WTC11 (cell line): ENCODE data around the gene TRPM4. TPM values are rescaled to one million over a fixed set of nuclear protein-coding genes. Genes with fewer than 3 reads are reported as not detected.
"Not testable (repeated sequence)": the region's sequence is repeated elsewhere in the genome, so short reads cannot be mapped to it uniquely, and the experiment has no call there.

ENCODE experiments used
- ATAC-seq: fragments of 200-7000 bp; cut with Tn5 transposase; 2 replicates; pipeline ENCODE4 v1.10.0; 2021; ENCODE audit warnings: mild to moderate bottlenecking, moderate library complexity
- CTCF ChIA-PET: fragments of 300-600 bp; sonication (Branson Sonifier 250); formaldehyde crosslinking; loops from one replicate; lab custom pipeline; 2021; ENCODE audit warnings: antibody characterized with exemption; lab: Charles Lee
- POLR2A ChIA-PET: fragments of 350-600 bp; sonication (Branson Sonifier 250); formaldehyde crosslinking; loops from one replicate; lab custom pipeline; 2021; ENCODE audit warnings: antibody characterized with exemption; lab: Charles Lee
- DNase-seq: peaks from one replicate; pipeline ENCODE4 v3.0.0; 2021; ENCODE audit warnings: low spot score
- H3K27ac Mint-ChIP-seq: 2 replicates; pipeline ENCODE4 v1.8.0; 2021; ENCODE audit warnings: mixed read lengths
- H3K27me3 Mint-ChIP-seq: 2 replicates; pipeline ENCODE4 v1.8.0; 2021; ENCODE audit warnings: low read depth, mild to moderate bottlenecking, moderate library complexity, mixed read lengths
- H3K36me3 Mint-ChIP-seq: 2 replicates; pipeline ENCODE4 v1.8.0; 2021; ENCODE audit warnings: mixed read lengths
- H3K4me1 Mint-ChIP-seq: 2 replicates; pipeline ENCODE4 v1.8.0; 2022; ENCODE audit warnings: mixed read lengths
- H3K4me3 Mint-ChIP-seq: 2 replicates; pipeline ENCODE4 v1.8.0; 2021; ENCODE audit warnings: mild to moderate bottlenecking, moderate library complexity, mixed read lengths
- H3K9me3 Mint-ChIP-seq: 2 replicates; pipeline ENCODE4 v1.8.0; 2021; ENCODE audit warnings: mixed read lengths
- ATF1 ChIP-seq: sonication (generic); formaldehyde crosslinking; IDR thresholded peaks from 2 replicates; pipeline ENCODE4 v1.8.1; 2023; ENCODE audit warnings: mild to moderate bottlenecking, moderate library complexity, missing genetic modification reagents
- ATF6 ChIP-seq: sonication (generic); formaldehyde crosslinking; IDR thresholded peaks from 2 replicates; pipeline ENCODE4 v1.8.1; 2023; ENCODE audit warnings: mild to moderate bottlenecking, missing genetic modification reagents
- EMX1 ChIP-seq: fragments of 250-450 bp; sonication (Bioruptor Pico); IDR thresholded peaks from 2 replicates; pipeline ENCODE4 v1.8.0; 2021; ENCODE audit warnings: mild to moderate bottlenecking
- ESRRA ChIP-seq: sonication (generic); formaldehyde crosslinking; IDR thresholded peaks from 2 replicates; pipeline ENCODE4 v1.8.1; 2022; ENCODE audit warnings: mild to moderate bottlenecking, missing genetic modification reagents, borderline replicate concordance
- ETV6 ChIP-seq: sonication (generic); formaldehyde crosslinking; IDR thresholded peaks from 2 replicates; pipeline ENCODE4 v1.8.1; 2022; ENCODE audit warnings: mild to moderate bottlenecking, missing genetic modification reagents
- FOXJ3 ChIP-seq: sonication (generic); formaldehyde crosslinking; IDR thresholded peaks from 2 replicates; pipeline ENCODE4 v1.9.0; 2021; ENCODE audit warnings: missing genetic modification reagents, mild to moderate bottlenecking, borderline replicate concordance
- GTF2I ChIP-seq: fragments of 250-450 bp; sonication (Bioruptor Pico); conservative IDR thresholded peaks from 2 replicates; pipeline ENCODE4 v1.4.0; 2021; ENCODE audit warnings: mild to moderate bottlenecking
- HMGXB4 ChIP-seq: sonication (generic); formaldehyde crosslinking; IDR thresholded peaks from 2 replicates; pipeline ENCODE4 v1.8.1; 2023; ENCODE audit warnings: mild to moderate bottlenecking, moderate library complexity, missing genetic modification reagents
- IRF2 ChIP-seq: sonication (generic); formaldehyde crosslinking; IDR thresholded peaks from 2 replicates; pipeline ENCODE4 v1.8.0; 2022; ENCODE audit warnings: low read depth, missing genetic modification reagents, borderline replicate concordance
- JUN ChIP-seq: sonication (generic); formaldehyde crosslinking; IDR thresholded peaks from 2 replicates; pipeline ENCODE4 v1.8.0; 2023; ENCODE audit warnings: mild to moderate bottlenecking, missing genetic modification reagents
- MLX ChIP-seq: sonication (generic); formaldehyde crosslinking; IDR thresholded peaks from 2 replicates; pipeline ENCODE4 v1.8.1; 2023; ENCODE audit warnings: mild to moderate bottlenecking, missing genetic modification reagents, moderate library complexity
- MXD4 ChIP-seq: fragments of 250-450 bp; sonication (Bioruptor Pico); IDR thresholded peaks from 2 replicates; pipeline ENCODE4 v1.8.0; 2021; ENCODE audit warnings: mild to moderate bottlenecking, moderate library complexity, borderline replicate concordance
- NFYB ChIP-seq: sonication (generic); formaldehyde crosslinking; conservative IDR thresholded peaks from 2 replicates; pipeline ENCODE4 v1.8.0; 2022; ENCODE audit warnings: low read depth, missing genetic modification reagents
- OVOL2 ChIP-seq: fragments of 250-450 bp; sonication (Bioruptor Pico); IDR thresholded peaks from 2 replicates; pipeline ENCODE4 v1.9.0; 2021; ENCODE audit warnings: mild to moderate bottlenecking, borderline replicate concordance
- PRRX2 ChIP-seq: fragments of 250-450 bp; sonication (Bioruptor Pico); IDR thresholded peaks from 2 replicates; pipeline ENCODE4 v1.8.0; 2021; ENCODE audit warnings: mild to moderate bottlenecking
- RELA ChIP-seq: sonication (generic); formaldehyde crosslinking; IDR thresholded peaks from 2 replicates; pipeline ENCODE4 v1.8.1; 2022; ENCODE audit warnings: missing genetic modification reagents, mild to moderate bottlenecking, borderline replicate concordance
- RORB ChIP-seq: fragments of 250-450 bp; sonication (Bioruptor Pico); IDR thresholded peaks from 2 replicates; pipeline ENCODE4 v1.9.0; 2021; ENCODE audit warnings: mild to moderate bottlenecking
- SMAD3 ChIP-seq: sonication (generic); formaldehyde crosslinking; IDR thresholded peaks from 2 replicates; pipeline ENCODE4 v1.8.0; 2022; ENCODE audit warnings: missing genetic modification reagents, mild to moderate bottlenecking, borderline replicate concordance
- USF1 ChIP-seq: sonication (generic); formaldehyde crosslinking; IDR thresholded peaks from 2 replicates; pipeline ENCODE4 v1.8.0; 2022; ENCODE audit warnings: mild to moderate bottlenecking, missing genetic modification reagents
- ZNF281 ChIP-seq: sonication (generic); formaldehyde crosslinking; IDR thresholded peaks from 2 replicates; pipeline ENCODE4 v1.8.0; 2023; ENCODE audit warnings: mild to moderate bottlenecking, missing genetic modification reagents
- ZNF396 ChIP-seq: fragments of 250-450 bp; sonication (Bioruptor Pico); IDR thresholded peaks from 2 replicates; pipeline ENCODE4 v1.8.0; 2021; ENCODE audit warnings: mild to moderate bottlenecking, moderate library complexity, borderline replicate concordance
- total RNA-seq: library from RNA; stranded (reverse); gene quantifications from 3 replicates; pipeline ENCODE4 v1.2.3, GENCODE V29; 2021
- TF ChIP-seq, protein P1 (sequence below): sonication (generic); formaldehyde crosslinking; IDR thresholded peaks from 2 replicates; pipeline ENCODE4 v1.8.0; 2022; ENCODE audit warnings: mild to moderate bottlenecking, missing genetic modification reagents

TRPM4 gene
- total RNA-seq, 1 experiment from 2014 or later: 15.5 TPM

- Mint-ChIP-seq H3K9me3 (no peaks in the 10 kb centered on the region), H3K27ac (no peak overlapping the region), H3K27me3 (peaks cover 68% of the 10 kb centered on the region), H3K4me1 (peaks cover 21% of the 10 kb centered on the region), H3K36me3 (no peaks in the 10 kb centered on the region), H3K4me3 (peak overlapping the region; percentile 39; the same call in 1 of the 2 replicates)
- TF ChIP-seq RORB (no peak), MXD4 (CRISPR knock-in tag) (no peak), ZNF281 (CRISPR knock-in tag) (no peak), OVOL2 (no peak), NFYB (CRISPR knock-in tag) (no peak), HMGXB4 (CRISPR knock-in tag) (no peak), JUN (CRISPR knock-in tag) (no peak), ETV6 (CRISPR knock-in tag) (no peak), ZNF396 (no peak), PRRX2 (CRISPR knock-in tag) (no peak), RELA (CRISPR knock-in tag) (no peak), ESRRA (no peak), MLX (CRISPR knock-in tag) (no peak)
- ATAC-seq (no peak), DNase-seq (no peak)
- CTCF ChIA-PET: interaction anchor here (1.8 to 2.1 kb wide), 2 partner anchors 12 to 72 kb away, joined by 10 to 17 read pairs; partner anchors contain the start of gene LIN7B
- POLR2A ChIA-PET: no interaction called here
Observed at GRCh38 chr19:49126575-49126974, 31.0 kb upstream of the TRPM4 start.

GRCh38 chr19:49127225-49127624 is 30.4 kb upstream of the TRPM4 start:
- not testable (repeated sequence) for DNase-seq, H3K27ac Mint-ChIP-seq, H3K36me3 Mint-ChIP-seq, H3K9me3 Mint-ChIP-seq, ATAC-seq
- POLR2A ChIA-PET: interaction anchor here (1.3 to 1.5 kb wide), 2 partner anchors 19 to 22 kb away, joined by 5 read pairs; no protein-coding TSS in a partner anchor
- peaks cover 67% of the 10 kb centered on the region for H3K27me3 Mint-ChIP-seq
- H3K4me3 Mint-ChIP-seq: peak overlapping the region; percentile 39; the same call in 1 of the 2 replicates
- H3K4me1 Mint-ChIP-seq: peaks cover 21% of the 10 kb centered on the region
- CTCF ChIA-PET: interaction anchor here (0.6 to 9.7 kb wide), 24 partner anchors 9 to 463 kb away, joined by 3 to 118 read pairs (median 7); partner anchors contain the start of gene LIN7B

DNA sequence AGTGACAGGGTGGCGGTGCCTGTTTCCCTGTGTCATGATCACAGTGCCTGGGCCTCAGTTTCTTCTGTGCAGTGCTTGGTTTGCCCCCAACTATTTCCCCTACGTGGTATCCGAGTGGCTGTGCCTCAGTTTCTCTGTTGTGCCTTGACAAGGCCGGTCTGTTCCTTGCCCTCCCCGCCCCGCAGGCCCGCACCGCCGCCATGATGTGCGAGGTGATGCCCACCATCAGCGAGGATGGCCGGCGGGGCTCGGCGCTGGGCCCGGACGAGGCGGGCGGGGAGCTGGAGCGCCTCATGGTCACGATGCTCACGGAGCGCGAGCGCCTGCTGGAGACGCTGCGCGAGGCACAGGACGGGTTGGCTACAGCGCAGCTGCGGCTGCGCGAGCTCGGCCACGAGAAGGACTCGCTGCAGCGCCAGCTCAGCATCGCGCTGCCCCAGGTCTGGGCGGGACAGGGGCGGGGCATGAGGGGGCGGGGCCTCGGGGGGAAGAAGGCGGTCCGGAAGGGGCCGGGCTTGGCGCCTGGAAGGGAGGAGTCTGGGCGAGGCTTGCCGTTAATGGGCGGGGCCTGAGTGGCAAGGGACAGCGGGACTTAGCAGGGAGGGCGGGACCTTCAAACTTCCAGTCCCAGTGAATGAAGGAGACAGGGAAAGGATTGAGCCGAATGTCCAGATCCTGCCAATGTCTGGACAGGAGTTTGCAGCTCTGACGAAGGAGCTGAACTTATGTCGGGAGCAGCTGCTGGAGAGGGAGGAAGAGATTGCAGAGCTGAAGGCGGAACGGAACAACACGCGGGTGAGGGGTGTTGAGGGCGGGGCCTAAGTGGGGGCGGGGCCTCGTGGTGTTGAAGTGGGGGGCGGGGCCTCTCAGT is 29.7 kb upstream of the TRPM4 start:
- DNase-seq (peak; percentile 98), ATAC-seq (peak; percentile 90)
- Mint-ChIP-seq H3K27ac (peak overlapping the region; percentile 97), H3K27me3 (peaks cover 66% of the 10 kb centered on the region), H3K36me3 (no peaks in the 10 kb centered on the region), H3K9me3 (no peaks in the 10 kb centered on the region), H3K4me3 (peak overlapping the region; percentile 89), H3K4me1 (peaks cover 25% of the 10 kb centered on the region)
- POLR2A ChIA-PET: interaction anchor here (1.3 to 1.5 kb wide), 2 partner anchors 18 to 21 kb away, joined by 5 read pairs; no protein-coding TSS in a partner anchor
- CTCF ChIA-PET: interaction anchor here (0.6 to 9.7 kb wide), 26 partner anchors 8 to 462 kb away, joined by 3 to 118 read pairs (median 6); partner anchors contain the start of gene LIN7B
- peak; percentile 95 for TF ChIP-seq ATF1 (CRISPR knock-in tag)
- TF ChIP-seq, protein P1, sequence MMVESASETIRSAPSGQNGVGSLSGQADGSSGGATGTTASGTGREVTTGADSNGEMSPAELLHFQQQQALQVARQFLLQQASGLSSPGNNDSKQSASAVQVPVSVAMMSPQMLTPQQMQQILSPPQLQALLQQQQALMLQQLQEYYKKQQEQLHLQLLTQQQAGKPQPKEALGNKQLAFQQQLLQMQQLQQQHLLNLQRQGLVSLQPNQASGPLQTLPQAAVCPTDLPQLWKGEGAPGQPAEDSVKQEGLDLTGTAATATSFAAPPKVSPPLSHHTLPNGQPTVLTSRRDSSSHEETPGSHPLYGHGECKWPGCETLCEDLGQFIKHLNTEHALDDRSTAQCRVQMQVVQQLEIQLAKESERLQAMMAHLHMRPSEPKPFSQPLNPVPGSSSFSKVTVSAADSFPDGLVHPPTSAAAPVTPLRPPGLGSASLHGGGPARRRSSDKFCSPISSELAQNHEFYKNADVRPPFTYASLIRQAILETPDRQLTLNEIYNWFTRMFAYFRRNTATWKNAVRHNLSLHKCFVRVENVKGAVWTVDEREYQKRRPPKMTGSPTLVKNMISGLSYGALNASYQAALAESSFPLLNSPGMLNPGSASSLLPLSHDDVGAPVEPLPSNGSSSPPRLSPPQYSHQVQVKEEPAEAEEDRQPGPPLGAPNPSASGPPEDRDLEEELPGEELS (CRISPR knock-in tag): peak; percentile 98
- TF ChIP-seq IRF2 (CRISPR knock-in tag): no peak
- TF ChIP-seq FOXJ3 (CRISPR knock-in tag): no peak
- no peak for TF ChIP-seq GTF2I (CRISPR knock-in tag)
- peak; percentile 76 for TF ChIP-seq USF1 (CRISPR knock-in tag)
- peak; percentile 95 for TF ChIP-seq SMAD3 (CRISPR knock-in tag)
- TF ChIP-seq ATF6 (CRISPR knock-in tag): no peak
- no peak for TF ChIP-seq EMX1 (CRISPR knock-in tag)
